Measurements from ENCODE around the gene NCAM2. TPM values are rescaled to one million over a fixed set of nuclear protein-coding genes. Genes with fewer than 3 reads are reported as not detected.

Gene NCAM2
- total and polyA plus RNA-seq, 10 donors, result 0.09 to 5.7 (median 1.0) TPM

GRCh38 chr21:21196848-21197247 lies 198.6 kb downstream of the NCAM2 start:
- H3K9me3 ChIP-seq, result no peaks in the 10 kb centered on the region
- intact Hi-C loops (cut with DNase I; ENCODE audit: low total_unique reads), result no loop called here
- H3K27ac ChIP-seq, result no peak overlapping the region
- DNase-seq, result no peak
- peaks cover 0 to 18% (median 5%) of the 10 kb centered on the region in 6 donors for H3K4me1 ChIP-seq
- H3K36me3 ChIP-seq, result no peaks in the 10 kb centered on the region
- WGBS, 5 donors, result 78 to 89% (median 86%) methylated on average over 11 of the region's 11 CpGs
- TF ChIP-seq, protein P1, sequence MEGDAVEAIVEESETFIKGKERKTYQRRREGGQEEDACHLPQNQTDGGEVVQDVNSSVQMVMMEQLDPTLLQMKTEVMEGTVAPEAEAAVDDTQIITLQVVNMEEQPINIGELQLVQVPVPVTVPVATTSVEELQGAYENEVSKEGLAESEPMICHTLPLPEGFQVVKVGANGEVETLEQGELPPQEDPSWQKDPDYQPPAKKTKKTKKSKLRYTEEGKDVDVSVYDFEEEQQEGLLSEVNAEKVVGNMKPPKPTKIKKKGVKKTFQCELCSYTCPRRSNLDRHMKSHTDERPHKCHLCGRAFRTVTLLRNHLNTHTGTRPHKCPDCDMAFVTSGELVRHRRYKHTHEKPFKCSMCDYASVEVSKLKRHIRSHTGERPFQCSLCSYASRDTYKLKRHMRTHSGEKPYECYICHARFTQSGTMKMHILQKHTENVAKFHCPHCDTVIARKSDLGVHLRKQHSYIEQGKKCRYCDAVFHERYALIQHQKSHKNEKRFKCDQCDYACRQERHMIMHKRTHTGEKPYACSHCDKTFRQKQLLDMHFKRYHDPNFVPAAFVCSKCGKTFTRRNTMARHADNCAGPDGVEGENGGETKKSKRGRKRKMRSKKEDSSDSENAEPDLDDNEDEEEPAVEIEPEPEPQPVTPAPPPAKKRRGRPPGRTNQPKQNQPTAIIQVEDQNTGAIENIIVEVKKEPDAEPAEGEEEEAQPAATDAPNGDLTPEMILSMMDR (IDR thresholded peaks at IDR 0.05 in 8 of 11, conservative IDR thresholded peaks at IDR 0.05 in 3 of 11), result no peak
- no peak for TF ChIP-seq POLR2A (IDR thresholded peaks at IDR 0.05)
- TF ChIP-seq POLR2AphosphoS5 (IDR thresholded peaks at IDR 0.05), result no peak
- no peaks in the 10 kb centered on the region for H3K27me3 ChIP-seq (replicated peaks in 1 of 7)
- H3K4me3 ChIP-seq, result no peak overlapping the region

- H3K27me3 ChIP-seq (replicated peaks in 1 of 7), result no peaks in the 10 kb centered on the region
- H3K9me3 ChIP-seq, result no peaks in the 10 kb centered on the region
- H3K36me3 ChIP-seq, result no peaks in the 10 kb centered on the region
- 76 to 84% (median 78%) methylated on average over 7 of the region's 7 CpGs for WGBS, 5 donors
- peaks cover 0 to 19% (median 5%) of the 10 kb centered on the region in 6 donors for H3K4me1 ChIP-seq
- peak overlapping the region in 7 of 8 donors; percentile 23 to 77 (median 72) for H3K27ac ChIP-seq
- no peak for DNase-seq
- no peak for TF ChIP-seq POLR2A (IDR thresholded peaks at IDR 0.05)
- TF ChIP-seq POLR2AphosphoS5 (IDR thresholded peaks at IDR 0.05), result no peak
- TF ChIP-seq, protein P1 (IDR thresholded peaks at IDR 0.05 in 8 of 11, conservative IDR thresholded peaks at IDR 0.05 in 3 of 11), result no peak
- intact Hi-C loops (cut with DNase I; ENCODE audit: low total_unique reads), result no loop called here
- H3K4me3 ChIP-seq, result no peak overlapping the region
These were observed 201.3 kb downstream of the NCAM2 start for GRCh38 chr21:21199342-21200102.

GRCh38 chr21:21200103-21200938 lies 202.1 kb downstream of the NCAM2 start:
- Histone ChIP-seq H3K36me3 (no peaks in the 10 kb centered on the region), H3K27ac (peak overlapping the region in 7 of 8 donors; percentile 23 to 77 (median 72)), H3K9me3 (no peaks in the 10 kb centered on the region), H3K27me3 (replicated peaks in 1 of 7) (no peaks in the 10 kb centered on the region), H3K4me1 (peaks cover 0 to 19% (median 5%) of the 10 kb centered on the region in 6 donors), H3K4me3 (peak overlapping the region in 4 of 8 donors; percentile 4 to 52 (median 12))
- intact Hi-C loops (cut with DNase I; ENCODE audit: low total_unique reads), result no loop called here
- DNase-seq, result no peak
- 35 to 66% (median 55%) methylated on average over 6 of the region's 6 CpGs for WGBS, 5 donors
- TF ChIP-seq POLR2A (IDR thresholded peaks at IDR 0.05) (no peak), POLR2AphosphoS5 (IDR thresholded peaks at IDR 0.05) (no peak)
- TF ChIP-seq, protein P1 (IDR thresholded peaks at IDR 0.05 in 8 of 11, conservative IDR thresholded peaks at IDR 0.05 in 3 of 11), result no peak
